ENCODE results near the gene NEURL1B.
"Not testable (repeated sequence)": the region's sequence is repeated elsewhere in the genome, so short reads cannot be mapped to it uniquely, and the experiment has no call there.

The NEURL1B gene

DNA sequence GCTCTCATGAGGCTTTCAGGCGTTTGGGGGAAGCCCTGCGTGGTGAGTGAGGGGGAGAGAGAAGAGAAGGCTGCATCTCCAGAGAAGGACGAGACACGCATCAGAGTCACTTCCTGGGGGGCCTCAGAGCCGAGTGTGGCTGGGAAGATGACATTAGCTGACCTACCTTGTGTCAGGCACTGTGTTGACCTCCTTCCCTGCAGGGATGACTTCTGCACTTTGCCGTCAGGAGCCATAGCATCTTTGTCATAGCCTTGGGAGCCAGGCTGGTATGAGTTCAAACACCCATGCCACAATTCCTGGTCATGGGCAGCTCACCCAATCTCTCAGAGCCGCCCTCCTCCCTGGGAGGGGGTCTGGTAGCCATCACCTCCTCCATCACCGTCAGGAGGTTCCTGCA, 17.3 kb downstream of the NEURL1B start:
- DNase-seq: no peak

DNA sequence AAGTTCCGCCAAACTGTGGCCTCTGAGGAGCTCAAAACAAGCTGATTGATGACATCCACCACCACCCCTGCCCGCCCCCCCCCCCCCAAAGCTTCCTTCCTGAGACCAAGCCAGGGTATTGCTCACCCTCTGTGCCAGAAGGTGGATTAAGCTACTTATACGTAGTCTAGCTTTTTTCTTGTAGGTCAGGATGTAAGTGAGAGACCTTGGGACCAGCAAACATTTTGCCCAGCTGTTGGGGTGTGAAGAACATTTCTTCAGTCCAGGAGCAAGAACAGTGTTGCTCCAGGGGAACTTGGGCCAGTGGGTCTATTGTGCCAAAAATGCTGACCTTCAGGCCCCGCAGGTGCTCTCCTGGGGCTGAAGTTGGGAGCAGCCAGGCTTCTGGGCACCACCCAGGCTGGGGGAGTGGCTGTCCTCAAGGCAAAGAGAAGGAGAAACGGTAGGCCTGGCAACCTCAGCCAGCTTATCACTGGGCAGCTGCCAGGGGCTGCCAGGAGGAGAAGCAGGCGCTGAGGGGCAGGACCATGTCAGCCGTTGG, 18.0 kb downstream of the NEURL1B start:
- no peak for DNase-seq

DNA sequence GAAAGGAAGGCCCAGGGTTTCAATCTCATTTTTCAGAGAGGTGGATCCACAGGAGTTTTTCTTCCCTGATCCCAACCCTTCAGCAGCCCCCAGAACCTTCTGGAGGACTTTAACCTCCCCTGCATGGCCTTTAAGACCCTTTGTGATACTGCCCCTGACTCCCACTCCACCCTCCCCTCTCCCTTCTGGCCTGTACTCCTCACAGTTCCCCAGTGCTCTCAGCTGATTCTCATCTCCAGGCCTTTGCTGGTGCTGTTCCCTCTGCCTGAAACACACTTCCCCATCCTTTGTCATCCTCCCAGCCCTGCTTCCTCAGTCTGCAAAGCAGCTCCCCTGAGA, 18.5 kb downstream of the NEURL1B start:
- no peak for DNase-seq

- no peak for DNase-seq
These were observed 19.0 kb downstream of the NEURL1B start for GRCh38 chr5:172659909-172660628.

GRCh38 chr5:172660974-172661373, 19.9 kb downstream of the NEURL1B start:
- DNase-seq: no peak

DNA sequence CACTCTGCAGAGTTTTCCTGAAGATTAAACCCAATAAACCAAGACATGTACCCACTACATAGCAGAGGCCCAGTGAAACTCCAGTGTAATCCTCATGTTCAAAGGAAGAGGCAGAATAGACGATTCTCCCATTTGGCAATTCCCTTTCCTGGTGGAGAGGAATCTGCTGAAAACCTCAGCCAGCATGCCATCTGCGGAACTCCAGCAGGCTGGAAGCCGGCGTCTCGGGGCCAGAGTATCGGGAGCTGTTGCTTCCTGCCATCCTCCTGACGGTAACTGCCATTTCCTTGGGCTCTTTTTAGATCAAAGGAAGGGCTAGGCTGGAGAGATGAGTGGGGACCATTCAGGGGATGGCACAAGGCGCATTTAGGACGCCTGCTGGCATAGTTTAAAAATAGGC, 20.5 kb downstream of the NEURL1B start:
- no peak for DNase-seq

DNA sequence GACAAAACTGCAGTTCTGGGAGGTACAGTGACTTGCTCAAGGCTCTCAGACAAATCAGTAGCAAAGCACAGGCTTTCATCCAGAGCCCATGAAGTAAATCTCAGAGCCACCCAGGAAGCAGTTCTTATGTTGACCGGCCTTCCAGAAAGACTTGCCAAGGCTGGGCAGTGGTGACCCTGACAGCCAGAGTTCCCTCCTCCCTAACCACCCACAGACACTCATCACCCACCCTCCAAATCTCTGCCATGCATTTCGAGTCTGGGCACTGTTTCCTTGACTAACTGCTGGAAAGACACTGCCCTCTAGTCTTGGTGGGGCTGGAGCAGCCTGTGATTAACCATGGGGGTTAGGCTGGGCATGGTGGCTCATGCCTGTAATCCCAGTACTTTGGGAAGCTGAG, 21.5 kb downstream of the NEURL1B start:
- DNase-seq: no peak

DNA sequence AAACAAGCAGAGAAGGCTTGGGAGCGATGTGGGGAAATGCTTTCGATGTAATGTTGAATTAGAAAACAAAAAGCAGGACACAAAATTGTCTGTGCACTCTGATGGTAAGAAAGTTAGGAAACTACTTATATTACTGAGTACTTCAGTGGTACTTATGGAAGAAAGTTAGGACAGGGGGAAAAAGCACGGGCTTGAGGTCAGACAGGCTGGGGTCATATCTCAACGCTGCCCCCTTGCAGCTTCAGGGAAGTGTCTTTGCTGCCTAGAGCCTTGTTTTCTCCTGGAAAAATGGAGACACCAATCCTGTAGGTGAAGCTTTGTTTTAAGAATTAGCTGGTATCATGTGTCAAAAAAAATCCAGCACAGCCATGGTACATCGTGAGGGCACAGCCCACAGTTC, 23.0 kb downstream of the NEURL1B start:
- no peak for DNase-seq

- DNase-seq: no peak
These were observed 23.8 kb downstream of the NEURL1B start for GRCh38 chr5:172664681-172665541.

- no peak for DNase-seq
These were observed 25.2 kb downstream of the NEURL1B start for GRCh38 chr5:172666251-172666650.

DNA sequence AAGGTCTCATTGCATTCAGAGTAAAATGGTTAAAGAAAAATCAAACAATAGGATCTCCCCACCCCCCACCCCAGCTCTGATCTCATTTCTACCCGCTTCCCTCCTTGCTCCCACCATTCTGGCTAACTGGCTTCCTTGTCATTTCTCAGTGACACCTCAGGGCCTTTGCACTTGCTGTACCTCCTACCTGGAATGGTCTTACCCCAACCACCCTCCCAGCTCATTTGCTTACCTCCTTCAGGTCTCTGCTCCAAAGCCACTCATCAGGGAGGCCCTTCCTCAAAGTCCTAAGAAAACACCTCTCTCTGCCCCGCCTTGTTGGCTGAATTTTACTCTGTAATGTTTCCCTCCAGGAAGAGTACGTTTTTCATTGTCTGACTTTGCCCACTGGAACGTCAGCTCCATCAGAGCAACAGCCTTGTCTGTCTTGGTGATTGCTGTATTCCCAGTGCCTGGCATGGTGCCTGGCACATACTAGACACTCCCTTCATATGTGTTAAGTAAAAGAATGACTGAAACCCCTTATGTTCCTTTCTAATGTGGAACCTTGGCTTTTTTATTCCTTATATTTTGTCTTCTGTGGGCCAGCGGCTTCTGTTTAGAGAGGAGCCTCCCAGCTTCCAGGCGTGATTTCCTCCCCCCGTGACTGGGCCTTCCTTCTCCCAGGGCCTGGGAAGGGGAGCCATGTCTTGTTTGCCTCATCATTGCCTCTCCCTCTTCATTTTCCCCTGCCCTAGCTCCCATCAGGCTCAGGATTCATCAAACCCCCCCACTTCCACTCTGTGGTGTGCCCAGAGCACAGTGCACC, 26.9 kb downstream of the NEURL1B start:
- no peak for DNase-seq

DNA sequence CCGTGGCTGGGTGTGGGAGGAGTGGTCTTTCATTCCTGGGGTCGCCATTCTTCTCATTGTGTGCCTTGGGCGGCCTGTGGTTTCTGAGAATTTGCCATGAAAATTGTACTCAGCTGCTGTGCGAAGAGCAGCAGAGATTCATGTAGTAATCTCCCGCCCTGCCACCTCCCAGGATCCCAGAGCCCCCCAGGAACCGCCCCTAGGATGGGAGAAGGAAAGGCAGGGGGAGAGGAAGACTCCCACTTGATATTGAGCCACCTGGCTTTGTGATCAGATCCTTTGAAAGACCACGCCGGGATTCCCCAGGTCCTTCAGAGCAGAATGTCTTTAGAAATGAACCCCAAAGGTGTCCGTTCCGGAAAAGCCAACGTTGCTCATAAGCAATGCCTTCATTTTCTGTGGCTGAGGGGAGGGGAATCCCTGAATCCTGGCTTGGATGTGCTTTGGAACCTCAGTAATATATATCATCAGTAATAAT, 27.6 kb downstream of the NEURL1B start:
- DNase-seq: no peak

GRCh38 chr5:172669386-172670004, 28.4 kb downstream of the NEURL1B start:
- DNase-seq: no peak

GRCh38 chr5:172670005-172670402, 28.9 kb downstream of the NEURL1B start:
- no peak for DNase-seq

GRCh38 chr5:172670444-172670843, 29.4 kb downstream of the NEURL1B start:
- DNase-seq: no peak

GRCh38 chr5:172671091-172671490, 30.0 kb downstream of the NEURL1B start:
- DNase-seq: no peak

DNA sequence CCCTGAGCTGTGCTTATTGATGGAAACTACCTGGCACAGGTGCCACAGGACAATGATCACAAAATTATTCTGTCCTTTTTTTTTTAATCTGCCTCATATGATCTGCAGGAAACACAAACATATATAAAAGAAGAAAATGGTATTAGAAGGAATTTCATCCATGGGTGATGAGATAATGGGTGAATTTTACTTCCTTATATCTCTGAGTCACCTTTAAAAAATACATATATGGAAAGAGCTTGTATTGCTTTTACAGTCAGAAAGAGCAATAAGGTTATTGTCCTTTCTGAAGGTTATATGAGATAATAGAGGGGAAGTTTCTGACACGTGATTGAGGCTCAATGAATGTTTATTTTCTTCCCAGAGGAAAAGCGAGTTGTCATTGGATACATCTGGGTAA, 31.6 kb downstream of the NEURL1B start:
- no peak for DNase-seq

DNA sequence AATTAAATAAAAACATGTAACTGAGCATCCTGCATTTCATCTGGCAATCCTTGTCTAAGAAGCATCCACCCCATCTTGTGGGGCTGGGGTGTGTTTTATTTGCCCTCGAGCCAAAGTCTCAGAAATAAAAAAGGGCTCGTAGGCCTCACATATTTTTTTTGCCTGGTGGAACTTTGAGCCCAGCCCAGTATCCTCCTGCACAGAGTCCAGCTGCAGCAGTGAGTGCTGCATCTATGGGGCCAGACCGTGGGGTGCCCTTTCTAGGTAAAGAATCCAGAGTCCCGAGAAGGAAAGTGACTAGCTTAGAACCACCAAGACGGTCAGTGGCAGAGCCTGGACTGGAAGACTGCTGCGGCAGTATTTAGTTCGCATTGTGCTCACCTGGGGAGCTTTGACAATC, 33.1 kb downstream of the NEURL1B start:
- no peak for DNase-seq

GRCh38 chr5:172676914-172677475, 35.9 kb downstream of the NEURL1B start:
- DNase-seq: no peak

GRCh38 chr5:172678362-172678874, 37.4 kb downstream of the NEURL1B start:
- not testable (repeated sequence) for DNase-seq

DNA sequence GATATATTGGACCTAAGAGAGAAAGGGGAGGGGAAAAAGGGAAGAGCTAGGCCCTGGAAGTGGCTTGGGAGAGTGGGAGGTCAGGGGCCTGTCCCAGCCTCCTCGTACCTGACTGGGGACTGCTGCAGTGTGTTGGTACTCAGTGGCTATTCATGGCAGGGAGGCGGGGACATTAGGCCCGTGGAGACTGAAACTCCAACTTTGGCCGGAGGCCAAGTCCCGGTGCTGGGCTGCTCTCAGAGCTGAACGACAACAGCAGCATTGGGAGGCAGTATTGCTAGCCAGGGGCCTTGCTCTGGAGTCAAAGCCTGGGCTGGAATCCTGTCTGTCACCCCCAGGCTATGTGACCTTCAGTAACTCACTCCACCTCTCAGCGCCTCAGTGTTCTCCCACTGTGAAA, 37.8 kb downstream of the NEURL1B start:
- no peak for DNase-seq

DNA sequence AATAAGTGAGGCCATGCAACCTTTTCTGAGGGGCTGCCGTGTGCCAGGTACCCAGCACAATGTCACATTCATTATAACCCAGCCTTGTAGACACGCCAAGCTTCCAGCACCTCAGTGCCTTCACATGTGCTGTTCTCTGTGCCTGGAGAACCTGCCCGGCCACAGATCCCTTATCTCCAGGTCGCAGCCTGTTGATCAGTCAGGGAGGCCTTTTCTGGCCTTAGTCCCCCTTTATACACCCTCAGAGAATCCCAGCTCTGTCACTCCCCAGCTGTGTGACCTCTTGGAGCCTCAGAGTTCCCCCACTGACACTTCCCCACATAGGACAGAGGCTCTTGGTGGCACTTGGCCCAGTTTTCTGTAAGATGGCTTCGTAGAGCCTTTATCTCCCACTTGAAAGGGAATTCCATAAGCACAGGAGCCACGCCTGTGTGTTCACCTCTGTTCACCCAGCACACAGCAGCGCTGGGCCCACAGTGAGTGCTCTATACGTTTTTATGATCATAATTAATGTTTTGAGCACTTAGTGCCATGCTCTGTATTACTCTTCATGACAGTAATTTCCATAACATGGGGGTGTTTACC, 38.7 kb downstream of the NEURL1B start:
- DNase-seq: no peak
